ENCODE results near the gene STRADB. TPM values are rescaled to one million over a fixed set of nuclear protein-coding genes. Genes with fewer than 3 reads are reported as not detected.
A peak's percentile ranks its signal among the peaks of the same experiment; 100 is the strongest.

The STRADB gene
- total and polyA plus RNA-seq, 4 donors, result 35.9 to 199 (median 67.3) TPM

- Histone ChIP-seq H3K27ac (ENCODE audit: low read depth in 1 of 2, low read length in 2 of 2) (peak overlapping the region; percentile 68 to 81), H3K27me3 (ENCODE audit: control insufficient read depth in 4 of 4, insufficient read depth in 4 of 4, low read length in 3 of 4) (no peaks in the 10 kb centered on the region), H3K4me1 (ENCODE audit: control insufficient read depth in 4 of 4, insufficient read depth in 4 of 4, low read length in 3 of 4) (peaks cover 5 to 15% (median 8%) of the 10 kb centered on the region in 4 donors), H3K9ac (ENCODE audit: low read depth in 1 of 2, low read length in 2 of 2) (peak overlapping the region; percentile 32 to 77), H3K9me3 (ENCODE audit: control insufficient read depth in 4 of 4, low read length in 3 of 4) (no peaks in the 10 kb centered on the region), H3K36me3 (ENCODE audit: control insufficient read depth in 4 of 4, insufficient read depth in 3 of 4, low read depth in 1 of 4, low read length in 3 of 4) (no peaks in the 10 kb centered on the region), H3K4me3 (ENCODE audit: low read depth in 1 of 3, low read length in 3 of 3) (no peak overlapping the region)
- 10% methylated on average over 3 of the region's 3 CpGs for WGBS
- DNase-seq (ENCODE audit: low spot score), result no peak
- TF ChIP-seq EGR1 (IDR thresholded peaks at IDR 0.05; ENCODE audit: low read depth in 2 of 2) (no peak), MAX (IDR thresholded peaks at IDR 0.05) (no peak), GABPA (IDR thresholded peaks at IDR 0.05 in 1 of 2, conservative IDR thresholded peaks at IDR 0.05 in 1 of 2) (no peak), RAD21 (IDR thresholded peaks at IDR 0.05) (peak; percentile 46 to 49), HNF4A (conservative IDR thresholded peaks at IDR 0.05) (peak; percentile 24 to 59), ZBTB33 (IDR thresholded peaks at IDR 0.05) (no peak), FOXA2 (IDR thresholded peaks at IDR 0.05) (peak; percentile 21), CTCF (IDR thresholded peaks at IDR 0.05; ENCODE audit: low read depth, low read length, missing input control) (no peak), TAF1 (conservative IDR thresholded peaks at IDR 0.05) (no peak), NR2F2 (IDR thresholded peaks at IDR 0.05) (peak; percentile 28), REST (IDR thresholded peaks at IDR 0.05) (peak; percentile 63), JUND (IDR thresholded peaks at IDR 0.05) (peak; percentile 36 to 46), RXRA (IDR thresholded peaks at IDR 0.05) (peak; percentile 30 to 34), HNF4G (IDR thresholded peaks at IDR 0.05) (no peak), FOXA1 (IDR thresholded peaks at IDR 0.05) (no peak), SP1 (IDR thresholded peaks at IDR 0.05) (peak; percentile 44), YY1 (IDR thresholded peaks at IDR 0.05) (peak; percentile 22), ATF3 (IDR thresholded peaks at IDR 0.05) (peak; percentile 69)
These were observed 45.4 kb upstream of the STRADB start for GRCh38 chr2:201406077-201406662.
